H1 (cell line): ENCODE data around the gene ZNF641. TPM values are rescaled to one million over a fixed set of nuclear protein-coding genes. Genes with fewer than 3 reads are reported as not detected.

Experiments
- ASH2L ChIP-seq: fragments of 200-600, 300-600 bp; sonication (generic); IDR thresholded peaks from one replicate; pipeline ENCODE4 v1.7.1; 2017; ENCODE audit warnings: low read length
- BACH1 ChIP-seq: IDR thresholded peaks from 2 replicates; pipeline ENCODE4 v1.6.1; 2012; ENCODE audit warnings: low read length, improper control_type of control experiment
- CBX8 ChIP-seq: fragments of 300-800, 300-1000 bp; sonication (generic); IDR thresholded peaks from 2 replicates; pipeline ENCODE4 v1.7.1; 2016; ENCODE audit warnings: low read depth, low read length, borderline replicate concordance
- CHD7 ChIP-seq: fragments of 300-600 bp; sonication (generic); IDR thresholded peaks from 2 replicates; pipeline ENCODE4 v1.7.1; 2012; ENCODE audit warnings: low read length, moderate library complexity, mild to moderate bottlenecking, inconsistent platforms; ENCODE audit not compliant: insufficient replicate concordance
- CREB1 ChIP-seq: IDR thresholded peaks from 2 replicates; pipeline ENCODE4 v1.6.1; 2012; ENCODE audit warnings: inconsistent platforms
- POLR2A ChIP-seq, 2 experiments: IDR thresholded peaks; 1 replicate in 1 of 2; 2 replicates in 1 of 2; pipeline ENCODE4 v1.6.1; 2011; ENCODE audit warnings: low read depth in 2 of 2, low read length in 2 of 2, mild to moderate bottlenecking in 2 of 2; ENCODE audit errors: control extremely low read depth in 1 of 2
- POLR2AphosphoS5 ChIP-seq: IDR thresholded peaks from 2 replicates; pipeline ENCODE4 v1.6.1; 2011; ENCODE audit warnings: low read depth, low read length
- POU5F1 ChIP-seq: IDR thresholded peaks from 2 replicates; pipeline ENCODE4 v1.6.1; 2011; ENCODE audit warnings: low read depth, mild to moderate bottlenecking, low read length, moderate library complexity
- RNF2 ChIP-seq: fragments of 200-900, 300-1000 bp; sonication (generic); IDR thresholded peaks from 2 replicates; pipeline ENCODE4 v1.7.1; 2016; ENCODE audit warnings: borderline replicate concordance, low read depth, mild to moderate bottlenecking, antibody characterized with exemption, low read length; ENCODE audit not compliant: poor library complexity, severe bottlenecking; ENCODE audit errors: missing control alignments
- RXRA ChIP-seq: IDR thresholded peaks from 2 replicates; pipeline ENCODE4 v1.6.1; 2011; ENCODE audit warnings: low read depth, mild to moderate bottlenecking, low read length, moderate library complexity; ENCODE audit not compliant: insufficient read depth
- SP1 ChIP-seq: IDR thresholded peaks from 2 replicates; pipeline ENCODE4 v1.6.1; 2011; ENCODE audit warnings: low read depth, low read length
- SP2 ChIP-seq: IDR thresholded peaks from 2 replicates; pipeline ENCODE4 v1.6.1; 2012; ENCODE audit warnings: mild to moderate bottlenecking, low read length, inconsistent platforms
- TAF1 ChIP-seq: IDR thresholded peaks from 2 replicates; pipeline ENCODE4 v1.6.1; 2011; ENCODE audit warnings: mild to moderate bottlenecking, low read depth, low read length
- polyA plus RNA-seq, 7 experiments: library from polyadenylated mRNA; depleted of rRNA in 3 of 7; stranded (reverse) in 5 of 7; unstranded in 2 of 7; fragments of >200 nt in 5 of 7; fragments of 200-250 nt in 2 of 7; gene quantifications; 1 replicate in 5 of 7; 2 replicates in 1 of 7; 4 replicates in 1 of 7; pipeline versions ENCODE4 v1.2.1 to v1.2.3, GENCODE V29; 2011 to 2013; ENCODE audit warnings: missing spikeins in 2 of 7, mixed read lengths in 2 of 7
- total RNA-seq: library from RNA; stranded (reverse); fragmentation: NEBNext Ultra II Directional; extraction: Animal tissue kit (Norgen Biotek cat#: 25700); gene quantifications from 2 replicates; pipeline ENCODE4 v1.2.1, GENCODE V29; 2021

ZNF641 gene
- total and polyA plus RNA-seq, 2 of the 8 experiments (the other 6 are each of a cell fraction or from before 2014, with no cell fraction given), result 2.4 to 6.2 TPM

DNA sequence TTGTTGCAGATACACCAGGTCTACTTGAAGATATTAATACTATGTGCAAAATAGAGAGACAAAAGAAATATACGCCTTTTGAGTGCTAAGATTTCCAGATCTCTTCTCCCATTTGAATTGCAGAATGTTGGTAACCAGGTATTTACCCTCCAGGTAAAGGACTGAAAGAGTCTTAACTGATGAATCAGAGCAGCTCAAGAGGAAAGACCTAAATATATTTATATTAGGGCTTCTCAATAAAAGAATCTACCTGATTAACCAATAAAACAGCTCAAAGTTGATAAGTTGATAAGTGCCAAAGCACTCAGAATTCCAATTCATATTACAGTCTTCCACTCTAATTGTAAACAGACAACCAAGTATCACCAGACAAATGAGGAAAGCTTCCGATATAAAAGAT, 59.2 kb downstream of the ZNF641 start (continued):
- TF ChIP-seq CHD7 (no peak), ASH2L (no peak), SP1 (no peak), RXRA (no peak), RNF2 (no peak), CREB1 (no peak), POLR2A (IDR thresholded peaks at IDR 0.05; ENCODE audit: control extremely low read depth in 1 of 2, low read depth in 2 of 2, low read length in 2 of 2) (no peak), TAF1 (no peak), BACH1 (no peak), CBX8 (no peak), POLR2AphosphoS5 (no peak), POU5F1 (no peak), SP2 (no peak)
